Measurements from ENCODE around the gene BTG4. TPM values are rescaled to one million over a fixed set of nuclear protein-coding genes. Genes with fewer than 3 reads are reported as not detected.

Gene BTG4
- total and polyA plus RNA-seq, 9 of the 15 experiments (the other 6 are each of a cell fraction or from before 2014, with no cell fraction given), result not detected

DNA sequence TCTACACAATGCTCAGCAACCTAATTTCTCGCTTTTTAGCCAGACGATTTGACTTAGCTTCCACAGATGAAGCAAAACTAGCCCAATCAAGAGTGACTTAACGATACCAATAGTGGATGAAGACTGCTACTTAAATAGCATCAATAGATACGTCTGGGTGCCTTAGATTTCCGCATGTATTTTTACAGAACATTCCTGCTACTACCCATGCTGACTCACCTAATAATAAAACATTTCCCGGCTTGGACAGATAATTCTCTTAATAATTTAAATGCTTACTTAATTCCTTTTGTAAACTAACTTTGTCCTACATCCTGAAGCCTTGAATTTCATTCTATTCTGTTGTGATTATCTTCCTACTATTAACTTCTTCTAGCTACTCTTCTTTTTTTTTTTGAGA, 23.1 kb upstream of the BTG4 start (continued):
- TF ChIP-seq ZNF592 (IDR thresholded peaks at IDR 0.05) (no peak), ELF2 (CRISPR knock-in tag; IDR thresholded peaks at IDR 0.05) (no peak), COPS2 (conservative IDR thresholded peaks at IDR 0.05) (no peak), IFI16 (CRISPR knock-in tag; IDR thresholded peaks at IDR 0.05) (no peak), MCM3 (IDR thresholded peaks at IDR 0.05) (no peak)

- no peaks in the 10 kb centered on the region for H3K4me1 ChIP-seq (replicated peaks in 1 of 2; ENCODE audit: control insufficient read depth in 2 of 2, insufficient read depth in 2 of 2, low read length in 2 of 2)
- no peak for TF ChIP-seq MCM2 (IDR thresholded peaks at IDR 0.05; ENCODE audit: low read depth)
- no peak for TF ChIP-seq GTF3C2 (IDR thresholded peaks at IDR 0.05; ENCODE audit: borderline replicate concordance, extremely low read depth, insufficient read length)
- TF ChIP-seq ATF4 (CRISPR knock-in tag; IDR thresholded peaks at IDR 0.05), result no peak
- no peaks in the 10 kb centered on the region for H3K9me3 ChIP-seq (replicated peaks; ENCODE audit: control insufficient read depth, insufficient read depth, low read depth, low read length)
- FAIRE-seq (no peak), ATAC-seq (no peak), DNase-seq (ENCODE audit: extremely low read depth in 1 of 4, low spot score in 3 of 4) (no peak)
- H2AFZ ChIP-seq (ENCODE audit: low read depth, low read length), result no peak overlapping the region
- WGBS (ENCODE audit: insufficient coverage, low coverage, missing lambda C conversion rate), result 1% methylated on average over 5 of the region's 5 CpGs
- no TSS peak for BruUV-seq (replicated peaks)
- H3K9me1 ChIP-seq (ENCODE audit: control insufficient read depth, insufficient read depth, low read length), result no peaks in the 10 kb centered on the region
- in situ Hi-C loops (cut with MboI), result no loop called here
- H3K9ac ChIP-seq (ENCODE audit: insufficient read depth in 1 of 2, low read depth in 2 of 2, low read length in 2 of 2), result no peak overlapping the region
- H3K79me2 ChIP-seq (ENCODE audit: control insufficient read depth, insufficient read depth, low read length), result no peaks in the 10 kb centered on the region
- no peak overlapping the region for H3K27ac ChIP-seq (ENCODE audit: extremely low read depth, low read depth, low read length)
- ChIA-PET CTCF (ENCODE audit: low intra/inter-chr PET ratio) (no interaction called here), POLR2A (interaction anchor here (1.1 kb wide), 1 partner anchor 10 kb away, joined by 4 read pairs; no protein-coding TSS in a partner anchor)
- intact Hi-C loops (cut with micrococcal nuclease), result no loop called here
- H3K4me2 ChIP-seq (ENCODE audit: insufficient read depth, low read length), result no peak overlapping the region
- H3K4me3 ChIP-seq, result no peak overlapping the region
- H4K20me1 ChIP-seq (replicated peaks; ENCODE audit: control insufficient read depth, insufficient read depth, low read length), result no peaks in the 10 kb centered on the region
- H3K27me3 ChIP-seq (ENCODE audit: control insufficient read depth in 2 of 2, insufficient read depth in 2 of 2, low read length in 2 of 2), result peaks cover 6 to 12% of the 10 kb centered on the region in 2 experiments; a peak in 3 of 5 replicates
- no peaks in the 10 kb centered on the region for H3K36me3 ChIP-seq (ENCODE audit: control insufficient read depth, insufficient read depth, low read length)
Observed at GRCh38 chr11:111532365-111532709, 20.2 kb upstream of the BTG4 start.

Data from K562 (cell line).